Stimulated activated CD8-positive, alpha-beta memory T cell treated with anti-CD3 and anti-CD28 coated beads, Interleukin-15, amount 100 ng/mL, for 1 hour (primary cell): Measurements from ENCODE around the gene LIN52.

ENCODE experiments used
- DNase-seq: peaks from one replicate; pipeline ENCODE4 v3.0.0-alpha.2; 2020; ENCODE audit warnings: low read depth

LIN52 gene

GRCh38 chr14:74194506-74195274 lies 109.9 kb downstream of the LIN52 start:
- no peak for DNase-seq

- no peak for DNase-seq
Observed at GRCh38 chr14:74195623-74196022, 110.9 kb downstream of the LIN52 start.

GRCh38 chr14:74198441-74199234 lies 113.9 kb downstream of the LIN52 start:
- no peak for DNase-seq

GRCh38 chr14:74202113-74202512 lies 117.4 kb downstream of the LIN52 start:
- no peak for DNase-seq

GRCh38 chr14:74203639-74204038 lies 118.9 kb downstream of the LIN52 start:
- DNase-seq: no peak

GRCh38 chr14:74204491-74204890 lies 119.7 kb downstream of the LIN52 start:
- no peak for DNase-seq

GRCh38 chr14:74205882-74206281 lies 121.1 kb downstream of the LIN52 start:
- DNase-seq: no peak

- no peak for DNase-seq
Observed at GRCh38 chr14:74207943-74208342, 123.2 kb downstream of the LIN52 start.

- DNase-seq: no peak
Observed at GRCh38 chr14:74208642-74209041, 123.9 kb downstream of the LIN52 start.

- no peak for DNase-seq
Observed at GRCh38 chr14:74211945-74212580, 127.3 kb downstream of the LIN52 start.

GRCh38 chr14:74213907-74214803 lies 129.4 kb downstream of the LIN52 start:
- no peak for DNase-seq

GRCh38 chr14:74216671-74217070 lies 131.9 kb downstream of the LIN52 start:
- DNase-seq: no peak

- peak; percentile 55 for DNase-seq
Observed at GRCh38 chr14:74217672-74218448, 133.1 kb downstream of the LIN52 start.

GRCh38 chr14:74218462-74218861 lies 133.7 kb downstream of the LIN52 start:
- DNase-seq: no peak

- no peak for DNase-seq
Observed at GRCh38 chr14:74219277-74220205, 134.8 kb downstream of the LIN52 start.

- no peak for DNase-seq
Observed at GRCh38 chr14:74220991-74221390, 136.2 kb downstream of the LIN52 start.

- DNase-seq: no peak
Observed at GRCh38 chr14:74221741-74222140, 137.0 kb downstream of the LIN52 start.

GRCh38 chr14:74223016-74223415 lies 138.3 kb downstream of the LIN52 start:
- DNase-seq: no peak

- no peak for DNase-seq
Observed at GRCh38 chr14:74231784-74232183, 147.0 kb downstream of the LIN52 start.

- DNase-seq: no peak
Observed at GRCh38 chr14:74235017-74235416, 150.3 kb downstream of the LIN52 start.
